Activated CD4-positive, alpha-beta T cell treated with anti-CD3 and anti-CD28 coated beads, Interleukin-2, amount 10 ng/mL, durations not matched to agents 7 days and 5 days (primary cell): Measurements from ENCODE around the gene IL10. TPM values are rescaled to one million over a fixed set of nuclear protein-coding genes. Genes with fewer than 3 reads are reported as not detected.
"Not testable (repeated sequence)": the region's sequence is repeated elsewhere in the genome, so short reads cannot be mapped to it uniquely, and the experiment has no call there.

Experiments
- CTCF ChIA-PET: fragments of 350-600 bp; sonication (Branson Sonifier 250); formaldehyde crosslinking; loops from one replicate; lab custom pipeline; 2021; ENCODE audit warnings: antibody characterized with exemption; lab: Charles Lee
- POLR2A ChIA-PET: fragments of 350-600 bp; sonication (Branson Sonifier 250); formaldehyde crosslinking; loops from one replicate; lab custom pipeline; 2021; ENCODE audit warnings: antibody characterized with exemption; lab: Charles Lee
- DNase-seq: peaks from one replicate; pipeline ENCODE4 v3.0.0-alpha.2; 2020
- H3K27ac Mint-ChIP-seq: one replicate; pipeline ENCODE4 v1.8.0; 2021; ENCODE audit warnings: mild to moderate bottlenecking, moderate library complexity, mixed read lengths
- H3K27me3 Mint-ChIP-seq: one replicate; pipeline ENCODE4 v1.8.0; 2021; ENCODE audit warnings: mixed read lengths
- H3K36me3 Mint-ChIP-seq: one replicate; pipeline ENCODE4 v1.8.0; 2021; ENCODE audit warnings: low read depth, mixed read lengths
- H3K4me1 Mint-ChIP-seq: one replicate; pipeline ENCODE4 v1.8.0; 2021; ENCODE audit warnings: mixed read lengths
- H3K4me3 Mint-ChIP-seq: one replicate; pipeline ENCODE4 v1.8.0; 2021; ENCODE audit warnings: mild to moderate bottlenecking, moderate library complexity, mixed read lengths
- H3K9me3 Mint-ChIP-seq: one replicate; pipeline ENCODE4 v1.8.0; 2021; ENCODE audit warnings: mixed read lengths
- total RNA-seq, 2 experiments: library from RNA; stranded (reverse); gene quantifications; one replicate each; pipeline ENCODE4 v1.2.3, GENCODE V29; 2021

Gene IL10
- total RNA-seq, 2 experiments from 2014 or later = 0.12 to 0.15 TPM

- Mint-ChIP-seq H3K4me3 (no peak overlapping the region), H3K9me3 (peaks cover 3% of the 10 kb centered on the region), H3K4me1 (peaks cover 53% of the 10 kb centered on the region), H3K27me3 (peaks cover 34% of the 10 kb centered on the region), H3K36me3 (no peaks in the 10 kb centered on the region), H3K27ac (no peak overlapping the region)
- POLR2A ChIA-PET = interaction anchor here (0.6 kb wide), 1 partner anchor 55 kb away, joined by 3 read pairs; no protein-coding TSS in a partner anchor
- no peak for DNase-seq
- CTCF ChIA-PET = interaction anchor here (0.7 to 1.6 kb wide), 7 partner anchors 10 to 139 kb away, joined by 3 to 8 read pairs (median 4); partner anchors contain the start of gene DYRK3
Observed at GRCh38 chr1:206774093-206774492, 1.8 kb upstream of the IL10 start.

- POLR2A ChIA-PET = no interaction called here
- DNase-seq = no peak
- CTCF ChIA-PET = interaction anchor here (0.5 to 4.7 kb wide), 11 partner anchors 10 to 138 kb away, joined by 3 to 24 read pairs (median 4); no protein-coding TSS in a partner anchor
- Mint-ChIP-seq H3K27me3 (peaks cover 28% of the 10 kb centered on the region), H3K9me3 (no peaks in the 10 kb centered on the region), H3K27ac (no peak overlapping the region), H3K4me3 (no peak overlapping the region), H3K4me1 (peaks cover 73% of the 10 kb centered on the region), H3K36me3 (no peaks in the 10 kb centered on the region)
Observed at GRCh38 chr1:206771338-206771692, 979 bp downstream of the IL10 start.

- Mint-ChIP-seq H3K9me3 (no peaks in the 10 kb centered on the region), H3K4me3 (no peak within 1 kb of the TSS), H3K27ac (peak within 1 kb of the TSS; percentile 60), H3K27me3 (peaks cover 27% of the 10 kb centered on the region), H3K36me3 (no peaks in the 10 kb centered on the region), H3K4me1 (peaks cover 79% of the 10 kb centered on the region)
- no peak for DNase-seq
- ChIA-PET POLR2A (no interaction called here), CTCF (interaction anchor here (0.5 to 4.7 kb wide), 14 partner anchors 10 to 217 kb away, joined by 3 to 24 read pairs (median 4); no protein-coding TSS in a partner anchor)
Observed at GRCh38 chr1:206770531-206771337, 1.6 kb downstream of the IL10 start, which contains the start of gene IL19. Gene IL19 (plus strand): TSS chr1:206770773. CDS start chr1:206836663, 65,890 bp downstream.

- H3K4me3 Mint-ChIP-seq = no peak overlapping the region
- H3K9me3 Mint-ChIP-seq = no peaks in the 10 kb centered on the region
- peak overlapping the region; percentile 32 for H3K27ac Mint-ChIP-seq
- peaks cover 81% of the 10 kb centered on the region for H3K4me1 Mint-ChIP-seq
- CTCF ChIA-PET = interaction anchor here (0.6 to 4.7 kb wide), 15 partner anchors 8 to 216 kb away, joined by 3 to 24 read pairs (median 4); no protein-coding TSS in a partner anchor
- DNase-seq = peak; percentile 78
- POLR2A ChIA-PET = interaction anchor here (0.6 kb wide), 1 partner anchor 298 kb away, joined by 3 read pairs; no protein-coding TSS in a partner anchor
- no peaks in the 10 kb centered on the region for H3K36me3 Mint-ChIP-seq
- peaks cover 20% of the 10 kb centered on the region for H3K27me3 Mint-ChIP-seq
Observed at GRCh38 chr1:206769304-206769731, 3.0 kb downstream of the IL10 start.

GRCh38 chr1:206768472-206769303 lies 3.6 kb downstream of the IL10 start:
- H3K27me3 Mint-ChIP-seq = peaks cover 22% of the 10 kb centered on the region
- CTCF ChIA-PET = interaction anchor here (0.6 to 4.7 kb wide), 19 partner anchors 8 to 215 kb away, joined by 3 to 24 read pairs (median 5); no protein-coding TSS in a partner anchor
- H3K4me3 Mint-ChIP-seq = no peak overlapping the region
- DNase-seq = no peak
- H3K4me1 Mint-ChIP-seq = peaks cover 77% of the 10 kb centered on the region
- POLR2A ChIA-PET = interaction anchor here (0.5 to 0.6 kb wide), 3 partner anchors 20 to 297 kb away, joined by 3 read pairs; no protein-coding TSS in a partner anchor
- no peaks in the 10 kb centered on the region for H3K36me3 Mint-ChIP-seq
- no peaks in the 10 kb centered on the region for H3K9me3 Mint-ChIP-seq
- peak overlapping the region; percentile 32 for H3K27ac Mint-ChIP-seq

GRCh38 chr1:206766251-206766856 lies 5.9 kb downstream of the IL10 start:
- Mint-ChIP-seq H3K4me3 (peak overlapping the region; percentile 52), H3K4me1 (peaks cover 62% of the 10 kb centered on the region), H3K9me3 (peaks cover 2% of the 10 kb centered on the region), H3K27ac (peak overlapping the region; percentile 71), H3K27me3 (peaks cover 19% of the 10 kb centered on the region), H3K36me3 (peaks cover 4% of the 10 kb centered on the region)
- DNase-seq = peak; percentile 75
- ChIA-PET POLR2A (interaction anchor here (0.6 to 0.7 kb wide), 2 partner anchors 19 to 38 kb away, joined by 3 read pairs; no protein-coding TSS in a partner anchor), CTCF (interaction anchor here (0.7 to 4.2 kb wide), 18 partner anchors 8 to 149 kb away, joined by 3 to 15 read pairs (median 3); no protein-coding TSS in a partner anchor)

GRCh38 chr1:206765771-206766170 lies 6.5 kb downstream of the IL10 start:
- not testable (repeated sequence) for H3K4me3 Mint-ChIP-seq, DNase-seq, H3K36me3 Mint-ChIP-seq, H3K27ac Mint-ChIP-seq, H3K9me3 Mint-ChIP-seq
- ChIA-PET CTCF (interaction anchor here (0.8 to 4.2 kb wide), 12 partner anchors 11 to 182 kb away, joined by 3 to 15 read pairs (median 3); no protein-coding TSS in a partner anchor), POLR2A (interaction anchor here (0.6 kb wide), 1 partner anchor 39 kb away, joined by 3 read pairs; no protein-coding TSS in a partner anchor)
- Mint-ChIP-seq H3K27me3 (peaks cover 19% of the 10 kb centered on the region), H3K4me1 (peaks cover 61% of the 10 kb centered on the region)

GRCh38 chr1:206762741-206763364 lies 9.4 kb downstream of the IL10 start:
- peaks cover 35% of the 10 kb centered on the region for H3K4me1 Mint-ChIP-seq
- H3K27me3 Mint-ChIP-seq = peaks cover 21% of the 10 kb centered on the region
- H3K9me3 Mint-ChIP-seq, DNase-seq, H3K27ac Mint-ChIP-seq, H3K4me3 Mint-ChIP-seq, H3K36me3 Mint-ChIP-seq, POLR2A ChIA-PET: not testable (repeated sequence)
- CTCF ChIA-PET = interaction anchor here (0.6 to 3.8 kb wide), 6 partner anchors 8 to 166 kb away, joined by 3 to 24 read pairs (median 3); partner anchors contain the start of genes IL10 and IL19

GRCh38 chr1:206761159-206761768 lies 11.0 kb downstream of the IL10 start:
- ChIA-PET POLR2A (interaction anchor here (0.7 kb wide), 1 partner anchor 584 kb away, joined by 3 read pairs; no protein-coding TSS in a partner anchor), CTCF (interaction anchor here (0.9 to 3.8 kb wide), 8 partner anchors 9 to 167 kb away, joined by 3 to 24 read pairs (median 4); partner anchors contain the start of genes IL10 and IL19)
- Mint-ChIP-seq H3K27me3 (peaks cover 21% of the 10 kb centered on the region), H3K4me1 (peaks cover 28% of the 10 kb centered on the region), H3K9me3 (peaks cover 2% of the 10 kb centered on the region), H3K27ac (no peak overlapping the region), H3K4me3 (no peak overlapping the region), H3K36me3 (peaks cover 8% of the 10 kb centered on the region)
- DNase-seq = no peak

- no peak for DNase-seq
- H3K27me3 Mint-ChIP-seq = peaks cover 21% of the 10 kb centered on the region
- POLR2A ChIA-PET = no interaction called here
- CTCF ChIA-PET = interaction anchor here (0.9 to 3.8 kb wide), 6 partner anchors 10 to 152 kb away, joined by 3 to 24 read pairs (median 4); partner anchors contain the start of genes IL10 and IL19
- H3K4me1 Mint-ChIP-seq = peaks cover 25% of the 10 kb centered on the region
- no peak overlapping the region for H3K4me3 Mint-ChIP-seq
- peaks cover 10% of the 10 kb centered on the region for H3K36me3 Mint-ChIP-seq
- H3K9me3 Mint-ChIP-seq = peaks cover 2% of the 10 kb centered on the region
- no peak overlapping the region for H3K27ac Mint-ChIP-seq
Observed at GRCh38 chr1:206760590-206760989, 11.7 kb downstream of the IL10 start.
